Lower lobe of right lung (tissue), 2 donors: Measurements from ENCODE around the gene NHLH2. TPM values are rescaled to one million over a fixed set of nuclear protein-coding genes. Genes with fewer than 3 reads are reported as not detected.

Source experiments
- ATAC-seq, 2 donors: fragments of 200-7000 bp; cut with Tn5 transposase; one replicate each; pipeline ENCODE4 v1.9.1; 2020 to 2022; ENCODE audit warnings: mild to moderate bottlenecking in 2 of 2, moderate library complexity in 2 of 2
- DNase-seq: peaks from one replicate; pipeline ENCODE4 v3.0.0-alpha.2; 2020
- H3K27ac ChIP-seq: fragments of 200-600 bp; one replicate; pipeline ENCODE4 v1.8.0; 2022
- H3K27me3 ChIP-seq: fragments of 200-600 bp; one replicate; pipeline ENCODE4 v1.8.0; 2022; ENCODE audit warnings: low read depth
- H3K36me3 ChIP-seq: fragments of 200-600 bp; one replicate; pipeline ENCODE4 v1.8.0; 2022; ENCODE audit warnings: mild to moderate bottlenecking
- H3K4me1 ChIP-seq: fragments of 200-600 bp; one replicate; pipeline ENCODE4 v1.8.0; 2022
- H3K4me3 ChIP-seq: fragments of 200-600 bp; one replicate; pipeline ENCODE4 v1.8.0; 2022; ENCODE audit warnings: mild to moderate bottlenecking
- H3K9me3 ChIP-seq: fragments of 200-600 bp; one replicate; pipeline ENCODE4 v1.8.0; 2022
- CTCF ChIP-seq: fragments of 200-600 bp; IDR thresholded peaks from one replicate; pipeline ENCODE4 v1.8.0; 2022; ENCODE audit warnings: antibody characterized with exemption, mild to moderate bottlenecking
- intact Hi-C: fragments of 100-400 bp; cut with DNase I; formaldehyde crosslinking; loops from one replicate; pipeline ENCODE4 v1.11.0; 2022
- long read RNA-seq: library from polyadenylated mRNA; unstranded; transcript quantifications from one replicate; pipeline ENCODE4 v2.0.0, GENCODE V29; 2021
- total RNA-seq: library from RNA; stranded (reverse); fragmentation: NEBNext Ultra II Directional; extraction: Animal tissue kit (Norgen Biotek cat#: 25700); gene quantifications from one replicate; pipeline ENCODE4 v1.2.1, GENCODE V29; 2021
- donor health status: DM: no; HTN: yes; CAD: no; lungs with severe emphysema.

The NHLH2 gene
- total RNA-seq: 0.41 TPM
- long read RNA-seq, full-length matches to known transcripts: 1 of 1 reads
- long read RNA-seq, partial matches to known transcripts: 0 of 1 reads
- long read RNA-seq, other reads (novel, unspliced or antisense): 0 of 1 reads

GRCh38 chr1:115840605-115841460 is at the start of gene NHLH2:
Gene NHLH2 (minus strand): TSS chr1:115841126. CDS start chr1:115838372, 2,754 bp downstream.
- H3K27me3 ChIP-seq: peaks cover 77% of the 10 kb centered on the region
- ATAC-seq (no peak), DNase-seq (no peak)

GRCh38 chr1:115890580-115890979 is 49.7 kb upstream of the NHLH2 start:
- intact Hi-C loops: no loop called here
- no peak for ATAC-seq
- TF ChIP-seq CTCF: no peak
- DNase-seq: no peak
- no peaks in the 10 kb centered on the region for H3K27me3 ChIP-seq
- H3K9me3 ChIP-seq: no peaks in the 10 kb centered on the region
- H3K4me1 ChIP-seq: no peaks in the 10 kb centered on the region
- no peak overlapping the region for H3K27ac ChIP-seq
- H3K4me3 ChIP-seq: no peak overlapping the region
- H3K36me3 ChIP-seq: no peaks in the 10 kb centered on the region

More at GRCh38 chr1:115840605-115841460, at the start of gene NHLH2:
- Histone ChIP-seq H3K36me3 (no peaks in the 10 kb centered on the region), H3K9me3 (no peaks in the 10 kb centered on the region), H3K27ac (no peak within 1 kb of the TSS), H3K4me3 (no peak within 1 kb of the TSS), H3K4me1 (peaks cover 26% of the 10 kb centered on the region)
- intact Hi-C loops: no loop called here
- TF ChIP-seq CTCF: no peak

GRCh38 chr1:115888976-115889375 is 48.0 kb upstream of the NHLH2 start:
- Histone ChIP-seq H3K27ac (no peak overlapping the region), H3K27me3 (no peaks in the 10 kb centered on the region), H3K9me3 (no peaks in the 10 kb centered on the region), H3K4me1 (no peaks in the 10 kb centered on the region), H3K36me3 (no peaks in the 10 kb centered on the region), H3K4me3 (no peak overlapping the region)
- ATAC-seq: no peak
- intact Hi-C loops: no loop called here
- DNase-seq: no peak
- TF ChIP-seq CTCF: no peak

GRCh38 chr1:115882913-115883902 is 42.3 kb upstream of the NHLH2 start:
- H3K4me1 ChIP-seq: no peaks in the 10 kb centered on the region
- no peak for TF ChIP-seq CTCF
- H3K36me3 ChIP-seq: no peaks in the 10 kb centered on the region
- no peak for DNase-seq
- H3K27me3 ChIP-seq: no peaks in the 10 kb centered on the region
- no peaks in the 10 kb centered on the region for H3K9me3 ChIP-seq
- H3K27ac ChIP-seq: no peak overlapping the region
- ATAC-seq: no peak
- intact Hi-C loops: no loop called here
- H3K4me3 ChIP-seq: no peak overlapping the region

- no peak for DNase-seq
- ATAC-seq: peak in 1 of 2 donors; percentile 64
- no peaks in the 10 kb centered on the region for H3K27me3 ChIP-seq
- no peaks in the 10 kb centered on the region for H3K36me3 ChIP-seq
- TF ChIP-seq CTCF: no peak
- H3K27ac ChIP-seq: no peak overlapping the region
- H3K4me3 ChIP-seq: no peak overlapping the region
- no peaks in the 10 kb centered on the region for H3K4me1 ChIP-seq
- no peaks in the 10 kb centered on the region for H3K9me3 ChIP-seq
- intact Hi-C loops: no loop called here
Observed at GRCh38 chr1:115880981-115881672, 40.2 kb upstream of the NHLH2 start.
